Right lobe of liver (tissue), 6 donors: ENCODE data around the gene MLST8. TPM values are rescaled to one million over a fixed set of nuclear protein-coding genes. Genes with fewer than 3 reads are reported as not detected.

Experiments
- ATAC-seq, 4 donors: fragments of 200-7000 bp; cut with Tn5 transposase; one replicate each; pipeline ENCODE4 v1.9.1; 2020; ENCODE audit warnings: mild to moderate bottlenecking in 4 of 4, moderate library complexity in 4 of 4
- DNase-seq, 3 donors: peaks; one replicate each; pipeline ENCODE4 v3.0.0-alpha.2; 2020
- H3K27ac ChIP-seq, 3 donors: fragments of 200-600 bp; one replicate each; pipeline ENCODE4 v1.8.0; 2022
- H3K27me3 ChIP-seq, 2 donors: fragments of 200-600 bp; one replicate each; pipeline ENCODE4 v1.8.0; 2022
- H3K36me3 ChIP-seq, 4 donors: fragments of 200-600 bp; sonication (generic) in 1 of 4; one replicate each; pipeline versions ENCODE4 v1.5.1 to v1.8.0; 2017 to 2022; ENCODE audit warnings: control low read depth in 1 of 4
- H3K4me1 ChIP-seq, 4 donors: fragments of 200-600 bp; sonication (generic) in 1 of 4; one replicate each; pipeline versions ENCODE4 v1.5.1 to v1.8.0; 2017 to 2022; ENCODE audit warnings: control low read depth in 1 of 4
- H3K4me3 ChIP-seq, 3 donors: fragments of 200-600 bp; one replicate each; pipeline ENCODE4 v1.8.0; 2022
- H3K9me3 ChIP-seq, 4 donors: fragments of 200-600 bp; sonication (generic) in 1 of 4; one replicate each; pipeline versions ENCODE4 v1.5.1 to v1.8.0; 2017 to 2022; ENCODE audit warnings: control low read depth in 1 of 4
- POLR2A ChIP-seq: fragments of 450-650 bp; IDR thresholded peaks from one replicate; pipeline ENCODE4 v1.6.1; 2017; ENCODE audit warnings: antibody characterized with exemption, mild to moderate bottlenecking
- WGBS: methylation state at CpG from one replicate; pipeline ENCODE4 v1.1.6; 2018; ENCODE audit warnings: low coverage, low lambda C conversion rate; ENCODE audit not compliant: insufficient coverage; ENCODE audit errors: missing lambda C conversion rate; 5-methylcytosine and 5-hydroxymethylcytosine counted together
- intact Hi-C, 2 donors: fragments of 100-400 bp; cut with DNase I; formaldehyde crosslinking; loops; one replicate each; pipeline versions ENCODE4 v1.11.2 to v1.14.1; 2022
- total RNA-seq, 6 experiments: library from RNA; depleted of rRNA in 2 of 6; stranded (reverse); fragments of >200 nt in 2 of 6; fragmentation: NEBNext Ultra II Directional in 3 of 6; extraction: Animal tissue kit (Norgen Biotek cat#: 25700) in 3 of 6; gene quantifications; one replicate each; pipeline versions ENCODE4 v1.1.0 to v1.2.4, GENCODE V29; 2016 to 2023
- TF ChIP-seq, protein P1 (sequence below), 4 donors: fragments of 200-600 bp in 3 of 4; fragments of 450-650 bp in 1 of 4; IDR thresholded peaks; one replicate each; pipeline versions ENCODE4 v1.5.1 to v1.8.0; 2016 to 2022; ENCODE audit warnings: antibody characterized with exemption in 4 of 4, mild to moderate bottlenecking in 2 of 4
- donor health status: DM: no; HTN: yes; CAD: no.
- donor health status: DM: no; HTN: no; CAD: no.
- donor health status: DM: no; HTN: no; CAD: no.
- donor health status: DM: no; HTN: yes; CAD: no.
- donor health status: DM: no; HTN: yes; CAD: no.

The MLST8 gene
- total RNA-seq, 6 experiments from 2014 or later: 13.1 to 51.0 (median 17.5) TPM

DNA sequence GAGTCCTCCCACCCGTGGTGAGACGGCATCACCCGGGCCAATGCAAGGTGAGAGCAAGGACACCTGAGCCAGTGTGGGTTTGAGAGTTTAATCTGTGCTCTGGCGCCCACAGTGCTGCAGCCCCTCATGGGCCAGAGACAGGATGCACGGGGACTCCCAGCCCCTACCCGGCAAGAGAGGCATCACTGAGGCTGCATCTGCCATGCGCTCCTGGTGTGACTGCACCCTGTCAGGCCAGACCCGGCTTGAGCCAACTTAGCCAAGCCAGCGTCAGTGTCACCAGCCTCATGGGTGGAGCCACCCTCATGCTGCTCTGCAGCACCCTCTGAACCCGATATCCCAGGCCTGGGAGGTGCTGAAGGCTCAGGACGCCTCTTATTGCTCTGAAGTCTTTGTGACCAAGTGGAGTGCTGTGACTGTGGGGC, 6.7 kb downstream of the MLST8 start:
- WGBS: no CpG with 5 or more reads among the region's 11 CpGs
- TF ChIP-seq, protein P1, sequence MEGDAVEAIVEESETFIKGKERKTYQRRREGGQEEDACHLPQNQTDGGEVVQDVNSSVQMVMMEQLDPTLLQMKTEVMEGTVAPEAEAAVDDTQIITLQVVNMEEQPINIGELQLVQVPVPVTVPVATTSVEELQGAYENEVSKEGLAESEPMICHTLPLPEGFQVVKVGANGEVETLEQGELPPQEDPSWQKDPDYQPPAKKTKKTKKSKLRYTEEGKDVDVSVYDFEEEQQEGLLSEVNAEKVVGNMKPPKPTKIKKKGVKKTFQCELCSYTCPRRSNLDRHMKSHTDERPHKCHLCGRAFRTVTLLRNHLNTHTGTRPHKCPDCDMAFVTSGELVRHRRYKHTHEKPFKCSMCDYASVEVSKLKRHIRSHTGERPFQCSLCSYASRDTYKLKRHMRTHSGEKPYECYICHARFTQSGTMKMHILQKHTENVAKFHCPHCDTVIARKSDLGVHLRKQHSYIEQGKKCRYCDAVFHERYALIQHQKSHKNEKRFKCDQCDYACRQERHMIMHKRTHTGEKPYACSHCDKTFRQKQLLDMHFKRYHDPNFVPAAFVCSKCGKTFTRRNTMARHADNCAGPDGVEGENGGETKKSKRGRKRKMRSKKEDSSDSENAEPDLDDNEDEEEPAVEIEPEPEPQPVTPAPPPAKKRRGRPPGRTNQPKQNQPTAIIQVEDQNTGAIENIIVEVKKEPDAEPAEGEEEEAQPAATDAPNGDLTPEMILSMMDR (IDR thresholded peaks at IDR 0.05): no peak
- TF ChIP-seq POLR2A: no peak
- Histone ChIP-seq H3K27me3 (no peaks in the 10 kb centered on the region), H3K9me3 (no peaks in the 10 kb centered on the region), H3K36me3 (peaks cover 0 to 19% (median 7%) of the 10 kb centered on the region in 4 donors), H3K4me3 (no peak overlapping the region), H3K4me1 (peaks cover 0 to 19% (median 9%) of the 10 kb centered on the region in 4 donors), H3K27ac (no peak overlapping the region)
- intact Hi-C loops: no loop called here
- peak in 1 of 3 donors; percentile 49 for DNase-seq
- no peak for ATAC-seq

DNA sequence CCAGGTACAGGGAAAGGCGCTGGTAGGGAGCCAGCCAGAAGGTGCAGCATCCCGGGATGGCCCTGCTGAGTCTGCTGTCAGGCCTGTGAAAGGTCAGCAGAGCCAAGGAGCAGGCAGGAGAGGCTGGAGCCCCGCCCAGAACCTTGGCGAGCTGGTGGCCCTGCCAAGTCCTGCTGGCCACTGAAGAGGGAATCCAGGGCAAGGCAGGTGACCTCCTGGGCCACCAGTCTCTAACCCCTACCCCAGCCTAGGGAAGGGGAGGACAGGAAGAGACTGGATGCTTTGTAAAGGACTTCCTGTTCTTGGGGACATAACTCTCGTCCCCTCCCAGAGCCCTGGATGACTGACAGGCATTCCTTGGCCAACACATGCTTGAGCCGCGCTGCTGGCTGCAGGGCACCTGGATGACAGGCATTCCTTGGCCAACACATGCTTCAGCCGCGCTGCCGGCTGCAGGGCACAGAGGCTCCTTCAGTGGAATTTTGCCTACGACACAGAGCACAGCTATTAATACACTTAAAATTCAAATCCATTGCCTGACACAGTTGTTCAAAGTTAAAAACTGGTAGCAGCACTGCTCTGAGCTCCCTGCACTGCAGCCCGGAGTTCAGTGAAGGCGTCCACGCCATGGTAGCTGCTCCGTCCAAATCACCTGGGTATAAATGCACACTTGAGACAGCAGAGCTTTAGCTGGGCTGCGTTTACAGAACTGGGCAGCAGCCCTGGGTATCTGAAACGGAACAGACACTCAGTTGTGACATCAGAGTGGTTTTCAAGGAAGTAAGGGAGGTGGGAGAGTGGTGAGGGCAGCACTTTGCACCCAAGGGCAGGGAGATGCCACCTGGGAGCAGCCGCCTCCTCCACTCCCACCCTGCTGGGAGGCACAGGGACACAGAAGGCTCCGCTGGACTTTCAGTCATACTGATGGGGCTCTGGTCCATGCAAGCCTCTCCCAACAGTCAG, 7.4 kb downstream of the MLST8 start:
- H3K27me3 ChIP-seq: no peaks in the 10 kb centered on the region
- peak overlapping the region in 1 of 3 donors; percentile 60 for H3K4me3 ChIP-seq
- intact Hi-C loops: no loop called here
- WGBS: 56% methylated on average over 4 of the region's 19 CpGs
- peaks cover 0 to 19% (median 9%) of the 10 kb centered on the region in 4 donors for H3K4me1 ChIP-seq
- ATAC-seq (no peak), DNase-seq (no peak)
- TF ChIP-seq, protein P1 (IDR thresholded peaks at IDR 0.05): no peak
- no peak for TF ChIP-seq POLR2A
- no peak overlapping the region for H3K27ac ChIP-seq
- no peaks in the 10 kb centered on the region for H3K9me3 ChIP-seq
- peaks cover 0 to 17% (median 7%) of the 10 kb centered on the region in 4 donors for H3K36me3 ChIP-seq

DNA sequence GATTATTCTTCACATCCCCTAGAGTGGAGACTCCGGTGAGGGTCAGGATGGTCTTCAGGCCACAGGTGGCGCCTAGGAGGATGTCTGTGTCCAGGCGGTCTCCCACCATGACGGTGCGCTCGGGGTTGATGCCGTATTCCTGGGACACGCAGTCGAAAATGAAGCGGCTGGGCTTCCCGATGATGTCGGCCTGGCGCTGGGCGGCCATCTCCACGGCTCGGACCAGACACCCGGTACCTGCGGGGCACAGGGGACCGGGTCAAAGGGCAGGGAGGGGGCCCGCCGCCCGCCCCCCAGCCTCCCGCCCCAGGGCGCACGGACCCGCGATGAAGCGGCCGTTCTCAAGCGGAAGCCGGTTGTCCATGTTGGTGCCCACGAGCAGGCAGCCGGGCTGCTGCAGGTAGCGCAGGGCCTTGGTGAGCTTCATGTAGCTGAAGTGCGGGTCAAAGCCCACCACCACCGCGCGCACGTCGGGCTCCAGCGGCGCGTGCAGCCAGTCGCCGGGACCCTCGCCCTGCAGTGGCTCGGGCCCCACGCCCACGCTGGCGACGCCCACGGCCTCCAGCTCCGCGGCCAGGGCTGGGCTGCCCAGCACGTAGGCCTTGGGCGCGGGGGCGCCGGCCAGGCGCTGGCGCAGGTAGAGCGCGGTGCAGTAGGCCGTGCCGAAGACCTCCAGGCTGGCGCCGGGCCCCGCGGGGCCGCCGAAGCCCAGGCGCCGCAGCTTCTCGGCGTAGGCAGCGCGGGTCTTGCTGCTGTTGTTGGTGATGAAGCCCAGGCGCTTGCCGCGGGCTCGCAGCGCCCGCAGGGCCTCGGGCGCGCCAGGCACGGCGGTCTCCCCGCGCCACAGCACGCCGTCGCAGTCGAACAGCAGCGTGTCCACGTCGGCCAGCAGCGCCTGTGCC, 8.8 kb downstream of the MLST8 start:
- WGBS: under 1% methylated on average over 12 of the region's 98 CpGs
- Histone ChIP-seq H3K27ac (peak overlapping the region in 1 of 3 donors; percentile 43), H3K9me3 (no peaks in the 10 kb centered on the region), H3K27me3 (no peaks in the 10 kb centered on the region), H3K36me3 (peaks cover 0 to 2% (median under 1%) of the 10 kb centered on the region in 4 donors), H3K4me1 (peaks cover 0 to 19% (median 9%) of the 10 kb centered on the region in 4 donors), H3K4me3 (peak overlapping the region; percentile 60 to 76 (median 60))
- intact Hi-C loops: no loop called here
- TF ChIP-seq, protein P1 (IDR thresholded peaks at IDR 0.05): no peak
- peak; percentile 18 for TF ChIP-seq POLR2A
- ATAC-seq (no peak), DNase-seq (no peak)

DNA sequence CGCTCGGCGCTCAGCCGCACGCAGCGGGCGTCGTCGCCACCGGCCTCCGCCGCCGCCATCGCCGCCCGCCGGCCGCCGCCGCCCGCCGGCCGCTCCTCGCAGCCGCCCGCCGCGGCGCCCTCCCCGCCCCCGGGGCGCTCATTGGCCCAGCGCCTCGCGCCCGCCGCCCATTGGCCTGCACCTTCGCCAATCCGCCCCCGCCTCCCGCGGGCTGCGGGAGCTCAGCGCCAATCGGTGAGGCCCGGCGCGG, 9.4 kb downstream of the MLST8 start, which contains the start of gene PGP:
Gene PGP (minus strand): TSS at position 122 of the 250 bp plus-strand sequence. CDS start 63 bp downstream, at position 59.
- peak within 1 kb of the TSS; percentile 82 to 83 (median 82) for H3K27ac ChIP-seq
- ATAC-seq (peak in 3 of 4 donors; percentile 89 to 93 (median 93)), DNase-seq (no peak)
- H3K4me1 ChIP-seq: peaks cover 0 to 19% (median 9%) of the 10 kb centered on the region in 4 donors
- intact Hi-C loops: no loop called here
- TF ChIP-seq POLR2A: no peak
- TF ChIP-seq, protein P1 (IDR thresholded peaks at IDR 0.05): no peak
- H3K9me3 ChIP-seq: no peaks in the 10 kb centered on the region
- WGBS: no CpG with 5 or more reads among the region's 48 CpGs
- H3K27me3 ChIP-seq: no peaks in the 10 kb centered on the region
- no peaks in the 10 kb centered on the region for H3K36me3 ChIP-seq
- peak within 1 kb of the TSS; percentile 60 to 76 (median 63) for H3K4me3 ChIP-seq
